Gastroesophageal sphincter (tissue), 4 donors: ENCODE data around the gene LHFPL5. TPM values are rescaled to one million over a fixed set of nuclear protein-coding genes. Genes with fewer than 3 reads are reported as not detected.

Experiments
- ATAC-seq: fragments of 150-250 bp; one replicate; pipeline ENCODE4 v1.9.1; 2016; ENCODE audit warnings: mild to moderate bottlenecking, moderate library complexity
- H3K27ac ChIP-seq, 4 donors: fragments of 200-600 bp; sonication (generic) in 3 of 4; 1 replicate in 3 of 4; 2 replicates in 1 of 4; pipeline ENCODE4 v1.5.1; 2016 to 2019
- H3K27me3 ChIP-seq: fragments of 200-600 bp; sonication (generic); one replicate; pipeline ENCODE4 v1.5.1; 2019
- H3K36me3 ChIP-seq, 2 donors: fragments of 200-600 bp; sonication (generic); one replicate each; pipeline ENCODE4 v1.5.1; 2019; ENCODE audit warnings: control low read depth in 1 of 2
- H3K4me1 ChIP-seq, 3 donors: fragments of 200-600 bp; sonication (generic); 1 replicate in 2 of 3; 2 replicates in 1 of 3; pipeline ENCODE4 v1.5.1; 2016 to 2019; ENCODE audit warnings: control low read depth in 2 of 3
- H3K4me3 ChIP-seq, 2 donors: fragments of 200-600 bp; sonication (generic); one replicate each; pipeline ENCODE4 v1.5.1; 2019; ENCODE audit warnings: mild to moderate bottlenecking in 1 of 2, moderate library complexity in 1 of 2
- H3K9me3 ChIP-seq, 3 donors: fragments of 200-600 bp; sonication (generic); one replicate each; pipeline ENCODE4 v1.5.1; 2017 to 2019; ENCODE audit warnings: control low read depth in 2 of 3
- CTCF ChIP-seq, 4 experiments: fragments of 200-600 bp in 2 of 4; fragments of 450-650 bp in 2 of 4; sonication (generic) in 1 of 4; IDR thresholded peaks; one replicate each; pipeline ENCODE4 v1.5.1; 2017 to 2019; ENCODE audit warnings: antibody characterized with exemption in 4 of 4, mild to moderate bottlenecking in 2 of 4, moderate library complexity in 2 of 4
- EP300 ChIP-seq: sonication (generic); formaldehyde crosslinking; IDR thresholded peaks from one replicate; pipeline ENCODE4 v1.6.1; 2017; ENCODE audit warnings: antibody characterized with exemption, mild to moderate bottlenecking
- POLR2A ChIP-seq, 2 donors: fragments of 450-650 bp; IDR thresholded peaks; one replicate each; pipeline ENCODE4 v1.6.1; 2017; ENCODE audit warnings: antibody characterized with exemption in 2 of 2, mild to moderate bottlenecking in 2 of 2, moderate library complexity in 1 of 2
- POLR2AphosphoS5 ChIP-seq: sonication (generic); formaldehyde crosslinking; IDR thresholded peaks from one replicate; pipeline ENCODE4 v1.6.1; 2017; ENCODE audit warnings: antibody characterized with exemption
- whole genome bisulfite sequencing, 2 donors: methylation state at CpG; one replicate each; pipeline ENCODE4 v1.1.5; 2018; ENCODE audit warnings: low coverage in 1 of 2; 5-methylcytosine and 5-hydroxymethylcytosine counted together
- total RNA-seq, 4 donors: library from RNA; depleted of rRNA; stranded (reverse); fragments of >200 nt; gene quantifications; one replicate each; pipeline ENCODE4 v1.1.0, GENCODE V29; 2016

LHFPL5 gene
- total RNA-seq: not detected

- peaks cover 59% of the 10 kb centered on the region for H3K27me3 ChIP-seq
- no peaks in the 10 kb centered on the region for H3K9me3 ChIP-seq
- TF ChIP-seq POLR2A (IDR thresholded peaks at IDR 0.05) (no peak), POLR2AphosphoS5 (no peak), EP300 (no peak), CTCF (IDR thresholded peaks at IDR 0.05) (no peak)
- 0 to 6% methylated on average over 3 to 6 of the region's 40 CpGs for WGBS, 2 donors
- H3K36me3 ChIP-seq: no peaks in the 10 kb centered on the region
- no peak within 1 kb of the TSS for H3K27ac ChIP-seq
- peak within 1 kb of the TSS in 1 of 2 donors; percentile 8 for H3K4me3 ChIP-seq
- ATAC-seq: peak; percentile 60
- H3K4me1 ChIP-seq: peaks cover 0 to 7% (median 0%) of the 10 kb centered on the region in 3 donors
Measured at GRCh38 chr6:35804996-35805736, at the start of gene LHFPL5. LHFPL5 (plus strand) TSS chr6:35805352; CDS start chr6:35805671, 319 bp downstream.

- no peaks in the 10 kb centered on the region for H3K36me3 ChIP-seq
- no peak for TF ChIP-seq CTCF (IDR thresholded peaks at IDR 0.05)
- no peak for TF ChIP-seq POLR2AphosphoS5
- TF ChIP-seq POLR2A (IDR thresholded peaks at IDR 0.05): no peak
- TF ChIP-seq EP300: no peak
- H3K4me1 ChIP-seq: no peaks in the 10 kb centered on the region
- 40 to 56% methylated on average over 8 of the region's 10 CpGs for whole genome bisulfite sequencing, 2 donors
- H3K27ac ChIP-seq: no peak overlapping the region
- ATAC-seq: no peak
- peaks cover 46% of the 10 kb centered on the region for H3K27me3 ChIP-seq
- H3K9me3 ChIP-seq: no peaks in the 10 kb centered on the region
- H3K4me3 ChIP-seq: no peak overlapping the region
Measured at GRCh38 chr6:35757456-35758123, 47.6 kb upstream of the LHFPL5 start.

GRCh38 chr6:35759426-35759825, 45.7 kb upstream of the LHFPL5 start:
- TF ChIP-seq CTCF (IDR thresholded peaks at IDR 0.05): no peak
- TF ChIP-seq POLR2A (IDR thresholded peaks at IDR 0.05): no peak
- TF ChIP-seq EP300: no peak
- no peak for TF ChIP-seq POLR2AphosphoS5

GRCh38 chr6:35765739-35766138, 39.4 kb upstream of the LHFPL5 start:
- 66 to 67% methylated on average over 6 to 8 of the region's 23 CpGs for WGBS, 2 donors
- H3K27me3 ChIP-seq: peaks cover 60% of the 10 kb centered on the region
- H3K36me3 ChIP-seq: no peaks in the 10 kb centered on the region
- H3K4me3 ChIP-seq: no peak overlapping the region
- TF ChIP-seq CTCF (IDR thresholded peaks at IDR 0.05) (no peak), EP300 (no peak), POLR2A (IDR thresholded peaks at IDR 0.05) (no peak), POLR2AphosphoS5 (no peak)
- H3K4me1 ChIP-seq: no peaks in the 10 kb centered on the region
- no peak for ATAC-seq
- no peak overlapping the region for H3K27ac ChIP-seq
- no peaks in the 10 kb centered on the region for H3K9me3 ChIP-seq

More at GRCh38 chr6:35759426-35759825, 45.7 kb upstream of the LHFPL5 start:
- no peak for ATAC-seq
- 66 to 100% methylated on average over 2 to 3 of the region's 3 CpGs for WGBS, 2 donors
- H3K27me3 ChIP-seq: peaks cover 63% of the 10 kb centered on the region
- H3K27ac ChIP-seq: no peak overlapping the region
- no peak overlapping the region for H3K4me3 ChIP-seq
- H3K9me3 ChIP-seq: no peaks in the 10 kb centered on the region
- H3K4me1 ChIP-seq: no peaks in the 10 kb centered on the region
- H3K36me3 ChIP-seq: no peaks in the 10 kb centered on the region
